Type B pancreatic cell (in vitro differentiated cells): ENCODE results near the gene PARK7. TPM values are rescaled to one million over a fixed set of nuclear protein-coding genes. Genes with fewer than 3 reads are reported as not detected.

ENCODE experiments used
- DNase-seq: peaks from one replicate; pipeline ENCODE4 v3.0.0; 2021; ENCODE audit warnings: mixed read lengths; ENCODE audit not compliant: unreplicated experiment; ENCODE audit errors: extremely low spot score
- H3K27ac Mint-ChIP-seq: 2 replicates; pipeline ENCODE4 v1.8.0; 2021; ENCODE audit warnings: mild to moderate bottlenecking, mixed read lengths
- H3K27me3 Mint-ChIP-seq: 2 replicates; pipeline ENCODE4 v1.8.0; 2021; ENCODE audit warnings: mixed read lengths
- H3K36me3 Mint-ChIP-seq: 2 replicates; pipeline ENCODE4 v1.8.0; 2021; ENCODE audit warnings: mixed read lengths
- H3K4me1 Mint-ChIP-seq: one replicate; pipeline ENCODE4 v1.8.0; 2021; ENCODE audit warnings: mixed read lengths; ENCODE audit not compliant: unreplicated experiment
- H3K4me3 Mint-ChIP-seq: 2 replicates; pipeline ENCODE4 v1.8.0; 2021; ENCODE audit warnings: mild to moderate bottlenecking, mixed read lengths
- H3K9me3 Mint-ChIP-seq: 2 replicates; pipeline ENCODE4 v1.8.0; 2021; ENCODE audit warnings: mixed read lengths
- total RNA-seq: library from RNA; stranded (reverse); gene quantifications from 2 replicates; pipeline ENCODE4 v1.2.1, GENCODE V29; 2021; ENCODE audit warnings: low replicate concordance
- TF ChIP-seq, protein P1 (sequence below): fragments of 200-600 bp; sonication (generic); conservative IDR thresholded peaks from 2 replicates; pipeline ENCODE4 v1.5.0; 2021; ENCODE audit warnings: antibody characterized with exemption, mild to moderate bottlenecking

Gene PARK7
- total RNA-seq, 1 donor from 2014 or later = 279 TPM

DNA sequence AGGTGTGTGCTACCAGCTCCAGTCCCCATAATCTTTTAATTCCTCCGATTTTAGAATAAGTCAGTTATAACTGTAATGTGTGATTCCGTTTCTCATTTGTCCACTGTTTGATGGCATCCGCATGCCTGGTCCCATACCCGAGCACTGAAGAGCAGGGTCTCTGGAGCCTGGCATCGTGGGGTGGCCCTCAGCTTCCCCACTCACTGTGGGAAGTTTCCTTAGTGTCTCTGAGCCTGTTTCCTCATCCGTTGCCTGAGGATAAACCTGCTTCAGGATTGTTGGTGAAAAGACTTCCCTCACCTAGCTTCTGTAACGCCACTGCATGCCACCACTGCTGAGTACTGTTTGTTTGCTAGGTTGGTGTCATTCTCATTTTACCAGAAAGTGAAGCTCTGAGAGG lies 19.5 kb downstream of the PARK7 start:
- Mint-ChIP-seq H3K36me3 (peaks cover 30% of the 10 kb centered on the region), H3K9me3 (no peaks in the 10 kb centered on the region)

DNA sequence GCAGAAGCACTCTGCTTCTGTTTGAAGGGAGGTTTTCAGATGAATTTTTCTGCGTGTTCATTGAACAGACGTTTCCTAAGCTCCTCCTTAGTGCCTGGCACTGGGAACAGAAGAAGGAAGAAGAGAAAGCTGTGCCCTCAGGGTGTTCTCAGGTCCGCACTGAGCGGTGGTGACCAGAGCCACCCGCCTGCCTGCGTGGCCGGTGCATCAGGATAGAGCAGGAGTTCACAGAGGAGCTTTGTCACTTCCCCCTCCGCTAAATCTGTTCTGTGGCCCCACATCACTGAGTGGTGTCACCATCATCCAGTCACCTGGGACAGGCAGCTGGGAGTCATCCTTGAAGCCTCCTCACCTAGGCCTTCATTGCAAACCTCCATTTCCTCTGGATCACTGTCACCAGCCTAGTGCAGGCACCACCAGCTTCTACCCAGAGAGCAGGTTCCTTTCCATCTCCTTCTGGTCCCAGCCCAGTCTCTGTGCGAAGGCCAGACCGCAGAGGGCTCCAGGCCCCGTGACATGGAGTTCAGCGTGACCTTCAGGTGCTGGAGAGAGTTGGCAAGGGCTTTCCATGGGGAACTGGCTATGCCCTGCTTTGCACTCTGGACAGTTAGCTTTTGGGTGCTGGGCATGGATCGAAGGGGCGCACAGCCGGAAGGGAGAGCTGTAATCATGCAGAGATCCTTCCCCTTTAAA lies 21.7 kb downstream of the PARK7 start:
- Mint-ChIP-seq H3K36me3 (peaks cover 37% of the 10 kb centered on the region), H3K27me3 (no peaks in the 10 kb centered on the region), H3K27ac (no peak overlapping the region), H3K4me3 (no peak overlapping the region), H3K4me1 (peaks cover 6% of the 10 kb centered on the region), H3K9me3 (no peaks in the 10 kb centered on the region)
- DNase-seq = no peak
- TF ChIP-seq, protein P1, sequence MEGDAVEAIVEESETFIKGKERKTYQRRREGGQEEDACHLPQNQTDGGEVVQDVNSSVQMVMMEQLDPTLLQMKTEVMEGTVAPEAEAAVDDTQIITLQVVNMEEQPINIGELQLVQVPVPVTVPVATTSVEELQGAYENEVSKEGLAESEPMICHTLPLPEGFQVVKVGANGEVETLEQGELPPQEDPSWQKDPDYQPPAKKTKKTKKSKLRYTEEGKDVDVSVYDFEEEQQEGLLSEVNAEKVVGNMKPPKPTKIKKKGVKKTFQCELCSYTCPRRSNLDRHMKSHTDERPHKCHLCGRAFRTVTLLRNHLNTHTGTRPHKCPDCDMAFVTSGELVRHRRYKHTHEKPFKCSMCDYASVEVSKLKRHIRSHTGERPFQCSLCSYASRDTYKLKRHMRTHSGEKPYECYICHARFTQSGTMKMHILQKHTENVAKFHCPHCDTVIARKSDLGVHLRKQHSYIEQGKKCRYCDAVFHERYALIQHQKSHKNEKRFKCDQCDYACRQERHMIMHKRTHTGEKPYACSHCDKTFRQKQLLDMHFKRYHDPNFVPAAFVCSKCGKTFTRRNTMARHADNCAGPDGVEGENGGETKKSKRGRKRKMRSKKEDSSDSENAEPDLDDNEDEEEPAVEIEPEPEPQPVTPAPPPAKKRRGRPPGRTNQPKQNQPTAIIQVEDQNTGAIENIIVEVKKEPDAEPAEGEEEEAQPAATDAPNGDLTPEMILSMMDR = no peak

More for the DNA sequence above, 19.5 kb downstream of the PARK7 start:
- H3K4me1 Mint-ChIP-seq = peaks cover 6% of the 10 kb centered on the region
- H3K27ac Mint-ChIP-seq = no peak overlapping the region
- no peak for DNase-seq
- no peaks in the 10 kb centered on the region for H3K27me3 Mint-ChIP-seq
- TF ChIP-seq, protein P1 = no peak
- no peak overlapping the region for H3K4me3 Mint-ChIP-seq

DNA sequence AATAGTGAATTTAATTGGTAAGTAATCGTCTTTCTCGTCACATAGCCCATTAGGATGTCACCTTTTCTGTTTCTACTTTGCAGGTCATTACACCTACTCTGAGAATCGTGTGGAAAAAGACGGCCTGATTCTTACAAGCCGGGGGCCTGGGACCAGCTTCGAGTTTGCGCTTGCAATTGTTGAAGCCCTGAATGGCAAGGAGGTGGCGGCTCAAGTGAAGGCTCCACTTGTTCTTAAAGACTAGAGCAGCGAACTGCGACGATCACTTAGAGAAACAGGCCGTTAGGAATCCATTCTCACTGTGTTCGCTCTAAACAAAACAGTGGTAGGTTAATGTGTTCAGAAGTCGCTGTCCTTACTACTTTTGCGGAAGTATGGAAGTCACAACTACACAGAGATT lies 23.3 kb downstream of the PARK7 start:
- H3K4me1 Mint-ChIP-seq = peaks cover 6% of the 10 kb centered on the region
- H3K9me3 Mint-ChIP-seq = no peaks in the 10 kb centered on the region
- no peak overlapping the region for H3K27ac Mint-ChIP-seq
- peaks cover 32% of the 10 kb centered on the region for H3K36me3 Mint-ChIP-seq
- TF ChIP-seq, protein P1 = no peak
- DNase-seq = no peak
- no peak overlapping the region for H3K4me3 Mint-ChIP-seq
- no peaks in the 10 kb centered on the region for H3K27me3 Mint-ChIP-seq

DNA sequence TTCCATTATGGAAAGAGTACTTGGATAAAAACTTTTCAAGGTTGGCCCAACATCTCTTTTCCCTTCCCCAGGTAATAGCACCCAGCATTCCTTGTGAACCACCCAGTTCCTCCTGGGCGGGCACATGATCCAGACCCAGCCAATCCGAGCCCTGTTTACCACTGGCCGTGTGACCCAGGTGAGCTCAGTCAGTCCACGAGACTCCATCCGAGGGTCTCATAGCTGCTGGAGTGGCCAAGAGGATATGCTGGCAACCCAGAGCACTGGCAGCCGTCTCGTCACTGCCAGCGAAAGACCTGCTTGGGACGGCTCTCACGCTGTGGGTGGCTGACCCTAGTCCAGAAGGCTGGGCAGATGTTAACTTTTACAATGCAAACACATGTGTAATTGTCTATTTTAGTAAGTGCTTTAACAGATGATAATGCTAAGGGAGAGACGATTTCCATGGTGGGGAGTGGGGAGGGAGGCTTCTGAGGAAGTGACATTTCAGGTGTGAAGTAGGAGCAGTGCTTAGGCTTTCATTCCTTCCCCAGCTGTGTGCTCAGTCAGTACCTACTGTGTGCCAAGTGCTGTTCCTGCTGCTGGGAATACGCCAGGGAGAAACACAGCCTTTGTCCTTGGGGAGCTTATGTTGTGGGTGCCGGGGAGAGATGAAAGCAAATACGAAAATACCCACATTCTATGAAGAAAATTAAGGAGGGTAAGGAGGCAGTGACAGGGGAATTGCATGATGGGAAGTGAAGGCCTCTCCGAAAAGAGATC lies 24.5 kb downstream of the PARK7 start:
- TF ChIP-seq, protein P1 = no peak
- no peak overlapping the region for H3K27ac Mint-ChIP-seq
- H3K4me3 Mint-ChIP-seq = no peak overlapping the region
- H3K27me3 Mint-ChIP-seq = no peaks in the 10 kb centered on the region
- peaks cover 6% of the 10 kb centered on the region for H3K4me1 Mint-ChIP-seq
- H3K9me3 Mint-ChIP-seq = no peaks in the 10 kb centered on the region
- H3K36me3 Mint-ChIP-seq = peaks cover 35% of the 10 kb centered on the region
- DNase-seq = no peak

DNA sequence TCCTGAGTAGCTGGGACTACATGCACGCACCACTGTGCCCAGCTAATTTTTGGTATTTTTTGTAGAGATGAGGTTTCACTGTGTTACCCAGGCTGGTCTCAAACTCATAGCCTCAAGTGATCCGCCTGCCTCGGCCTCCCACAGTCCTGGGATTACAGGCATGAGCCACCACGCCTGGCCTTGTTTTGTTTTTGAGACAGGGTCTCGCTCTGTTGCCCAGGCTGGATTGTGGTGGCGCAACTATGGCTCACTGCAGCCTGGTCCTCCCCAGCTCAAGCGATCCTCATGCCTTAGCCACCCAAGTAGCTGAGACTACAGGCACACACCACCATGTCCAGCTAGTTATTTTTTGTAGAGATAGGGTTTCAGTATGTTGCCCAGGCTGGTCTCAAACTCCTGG lies 26.0 kb downstream of the PARK7 start:
- H3K27me3 Mint-ChIP-seq = no peaks in the 10 kb centered on the region
- no peak overlapping the region for H3K4me3 Mint-ChIP-seq
- H3K4me1 Mint-ChIP-seq = peaks cover 7% of the 10 kb centered on the region
- H3K9me3 Mint-ChIP-seq = no peaks in the 10 kb centered on the region
- no peak for DNase-seq
- TF ChIP-seq, protein P1 = no peak
- peaks cover 30% of the 10 kb centered on the region for H3K36me3 Mint-ChIP-seq
- H3K27ac Mint-ChIP-seq = no peak overlapping the region
